ENCODE measurements around the gene SMIM38. TPM values are rescaled to one million over a fixed set of nuclear protein-coding genes. Genes with fewer than 3 reads are reported as not detected.

SMIM38 gene
- total RNA-seq: 0.16 and 0.25 TPM in 2 replicates

GRCh38 chr11:69155302-69156234 is at the start of gene SMIM38:
TSS of gene SMIM38 (plus strand) at chr11:69155935. CDS start at chr11:69157847, 1,912 bp downstream.

Other genes with a start within 250 kb of the SMIM38 start
- not detected in 2 replicates for gene MRGPRD, start 174.9 kb upstream of the SMIM38 start, total RNA-seq
- gene MRGPRF, start 142.7 kb upstream of the SMIM38 start, total RNA-seq: 3.6 and 5.6 TPM in 2 replicates
- gene TPCN2, start 107.0 kb upstream of the SMIM38 start, total RNA-seq: 9.8 and 10.5 TPM in 2 replicates
- gene MYEOV, start 138.2 kb downstream of the SMIM38 start, total RNA-seq: 1.0 and 1.5 TPM in 2 replicates

All from mesangial cell (primary cell).